Measurements from ENCODE around the gene CNGA2. TPM values are rescaled to one million over a fixed set of nuclear protein-coding genes. Genes with fewer than 3 reads are reported as not detected.

The CNGA2 gene
- total RNA-seq, 1 experiment from 2014 or later = not detected

DNA sequence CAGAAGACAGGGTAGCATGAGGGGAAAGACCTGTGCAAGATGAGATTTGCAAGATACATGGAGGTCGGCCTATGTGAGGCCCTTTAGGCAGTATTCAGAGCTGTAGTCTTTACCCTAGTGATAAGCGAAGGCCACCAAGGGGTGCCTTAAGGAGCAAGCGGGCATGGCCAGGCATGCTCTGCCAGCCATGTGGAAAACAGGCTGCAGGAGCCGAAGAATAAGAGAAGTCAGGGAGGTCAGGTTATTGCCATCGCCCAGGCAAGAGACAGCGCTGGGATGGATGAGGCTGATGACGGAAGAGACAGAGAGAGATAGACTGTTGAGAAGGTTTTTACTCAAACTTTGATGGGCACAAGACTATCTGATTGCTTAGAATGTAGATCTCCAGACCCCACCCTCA, 25.7 kb upstream of the CNGA2 start:
- Histone ChIP-seq H3K27ac (ENCODE audit: low read depth, low read length) (no peak overlapping the region), H4K20me1 (ENCODE audit: insufficient read depth) (no peaks in the 10 kb centered on the region), H3K4me3 (replicated peaks in 1 of 2; ENCODE audit: low read depth in 1 of 2, low read length in 2 of 2) (no peak overlapping the region), H3K79me2 (ENCODE audit: insufficient read depth, low read length) (no peaks in the 10 kb centered on the region), H3K9me2 (ENCODE audit: insufficient read depth) (no peaks in the 10 kb centered on the region), H3K36me3 (ENCODE audit: control insufficient read depth in 1 of 2, insufficient read depth in 2 of 2, low read length in 2 of 2) (no peaks in the 10 kb centered on the region), H3K27me3 (ENCODE audit: insufficient read depth, low read length) (no peaks in the 10 kb centered on the region), H2AFZ (ENCODE audit: low read depth, low read length, poor library complexity, severe bottlenecking) (no peak overlapping the region), H3K9me3 (ENCODE audit: control insufficient read depth in 1 of 2, insufficient read depth in 1 of 2, low read depth in 1 of 2, low read length in 2 of 2) (no peaks in the 10 kb centered on the region), H3K9ac (ENCODE audit: low read length) (no peak overlapping the region), H3K4me2 (ENCODE audit: low read length) (no peak overlapping the region), H3K4me1 (ENCODE audit: control insufficient read depth in 1 of 2, insufficient read depth in 2 of 2, low read length in 2 of 2) (no peaks in the 10 kb centered on the region)
- ChIA-PET CTCF (no interaction called here), RAD21 (ENCODE audit: low non-redundant PET in 1 of 2, low total read pairs in 2 of 2, uncharacterized antibody in 2 of 2, unreplicated experiment in 2 of 2) (no interaction called here), POLR2A (no interaction called here)
- ATAC-seq (no peak), DNase-seq (ENCODE audit: low read depth, low spot score) (no peak)
- no TSS peak for BruUV-seq (replicated peaks)
- no peak for TF ChIP-seq RAD21 (IDR thresholded peaks at IDR 0.05; ENCODE audit: low read depth)
- no peak for TF ChIP-seq SP1 (IDR thresholded peaks at IDR 0.05; ENCODE audit: low read depth)
- TF ChIP-seq EZH2 (IDR thresholded peaks at IDR 0.05) = no peak
- TF ChIP-seq, protein P1, sequence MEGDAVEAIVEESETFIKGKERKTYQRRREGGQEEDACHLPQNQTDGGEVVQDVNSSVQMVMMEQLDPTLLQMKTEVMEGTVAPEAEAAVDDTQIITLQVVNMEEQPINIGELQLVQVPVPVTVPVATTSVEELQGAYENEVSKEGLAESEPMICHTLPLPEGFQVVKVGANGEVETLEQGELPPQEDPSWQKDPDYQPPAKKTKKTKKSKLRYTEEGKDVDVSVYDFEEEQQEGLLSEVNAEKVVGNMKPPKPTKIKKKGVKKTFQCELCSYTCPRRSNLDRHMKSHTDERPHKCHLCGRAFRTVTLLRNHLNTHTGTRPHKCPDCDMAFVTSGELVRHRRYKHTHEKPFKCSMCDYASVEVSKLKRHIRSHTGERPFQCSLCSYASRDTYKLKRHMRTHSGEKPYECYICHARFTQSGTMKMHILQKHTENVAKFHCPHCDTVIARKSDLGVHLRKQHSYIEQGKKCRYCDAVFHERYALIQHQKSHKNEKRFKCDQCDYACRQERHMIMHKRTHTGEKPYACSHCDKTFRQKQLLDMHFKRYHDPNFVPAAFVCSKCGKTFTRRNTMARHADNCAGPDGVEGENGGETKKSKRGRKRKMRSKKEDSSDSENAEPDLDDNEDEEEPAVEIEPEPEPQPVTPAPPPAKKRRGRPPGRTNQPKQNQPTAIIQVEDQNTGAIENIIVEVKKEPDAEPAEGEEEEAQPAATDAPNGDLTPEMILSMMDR (IDR thresholded peaks at IDR 0.05 in 2 of 3, conservative IDR thresholded peaks at IDR 0.05 in 1 of 3; ENCODE audit: borderline replicate concordance in 1 of 3, insufficient read depth in 1 of 3, low read depth in 2 of 3, low read length in 2 of 3) = no peak
- TF ChIP-seq SRF (IDR thresholded peaks at IDR 0.05; ENCODE audit: low read depth) = no peak
- TF ChIP-seq, protein P2, sequence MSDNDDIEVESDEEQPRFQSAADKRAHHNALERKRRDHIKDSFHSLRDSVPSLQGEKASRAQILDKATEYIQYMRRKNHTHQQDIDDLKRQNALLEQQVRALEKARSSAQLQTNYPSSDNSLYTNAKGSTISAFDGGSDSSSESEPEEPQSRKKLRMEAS (IDR thresholded peaks at IDR 0.05) = no peak
- TF ChIP-seq, protein P3, sequence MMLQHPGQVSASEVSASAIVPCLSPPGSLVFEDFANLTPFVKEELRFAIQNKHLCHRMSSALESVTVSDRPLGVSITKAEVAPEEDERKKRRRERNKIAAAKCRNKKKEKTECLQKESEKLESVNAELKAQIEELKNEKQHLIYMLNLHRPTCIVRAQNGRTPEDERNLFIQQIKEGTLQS (IDR thresholded peaks at IDR 0.05) = no peak
- TF ChIP-seq, protein P4, sequence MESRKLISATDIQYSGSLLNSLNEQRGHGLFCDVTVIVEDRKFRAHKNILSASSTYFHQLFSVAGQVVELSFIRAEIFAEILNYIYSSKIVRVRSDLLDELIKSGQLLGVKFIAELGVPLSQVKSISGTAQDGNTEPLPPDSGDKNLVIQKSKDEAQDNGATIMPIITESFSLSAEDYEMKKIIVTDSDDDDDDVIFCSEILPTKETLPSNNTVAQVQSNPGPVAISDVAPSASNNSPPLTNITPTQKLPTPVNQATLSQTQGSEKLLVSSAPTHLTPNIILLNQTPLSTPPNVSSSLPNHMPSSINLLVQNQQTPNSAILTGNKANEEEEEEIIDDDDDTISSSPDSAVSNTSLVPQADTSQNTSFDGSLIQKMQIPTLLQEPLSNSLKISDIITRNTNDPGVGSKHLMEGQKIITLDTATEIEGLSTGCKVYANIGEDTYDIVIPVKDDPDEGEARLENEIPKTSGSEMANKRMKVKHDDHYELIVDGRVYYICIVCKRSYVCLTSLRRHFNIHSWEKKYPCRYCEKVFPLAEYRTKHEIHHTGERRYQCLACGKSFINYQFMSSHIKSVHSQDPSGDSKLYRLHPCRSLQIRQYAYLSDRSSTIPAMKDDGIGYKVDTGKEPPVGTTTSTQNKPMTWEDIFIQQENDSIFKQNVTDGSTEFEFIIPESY (IDR thresholded peaks at IDR 0.05; ENCODE audit: extremely low read depth, insufficient replicate concordance, low read length) = no peak
- no peak for TF ChIP-seq ZFX (IDR thresholded peaks at IDR 0.05)
- TF ChIP-seq POLR2AphosphoS5 (IDR thresholded peaks at IDR 0.05; ENCODE audit: low read depth, low read length) = no peak
- TF ChIP-seq YY1 (IDR thresholded peaks at IDR 0.05; ENCODE audit: extremely low read depth, insufficient replicate concordance, low read depth, low read length) = no peak
- no peak for TF ChIP-seq EZH2phosphoT487 (IDR thresholded peaks at IDR 0.05; ENCODE audit: borderline replicate concordance)
- no peak for TF ChIP-seq ELF1 (IDR thresholded peaks at IDR 0.05; ENCODE audit: borderline replicate concordance, low read depth)
- TF ChIP-seq CBX3 (IDR thresholded peaks at IDR 0.05; ENCODE audit: low read depth) = no peak
- no peak for TF ChIP-seq POLR2A (IDR thresholded peaks at IDR 0.05; ENCODE audit: borderline replicate concordance, extremely low read depth, insufficient read depth, insufficient read length)
- intact Hi-C loops (cut with micrococcal nuclease) = no loop called here
